GM18502 (cell line): ENCODE measurements around the gene SCN3B.

ENCODE experiments used
- ATAC-seq: cut with Tn5 transposase; IDR thresholded peaks from one replicate; pipeline ENCODE4 v1.9.1; 2021; ENCODE audit warnings: mild to moderate bottlenecking; ENCODE audit not compliant: unreplicated experiment, poor library complexity

Gene SCN3B

GRCh38 chr11:123580137-123580536 lies 74.3 kb downstream of the SCN3B start:
- ATAC-seq, result no peak

- no peak for ATAC-seq
These were observed 75.0 kb downstream of the SCN3B start for GRCh38 chr11:123579482-123579812.
